Measurements from ENCODE around the gene KMT2D.

The KMT2D gene, protein sequence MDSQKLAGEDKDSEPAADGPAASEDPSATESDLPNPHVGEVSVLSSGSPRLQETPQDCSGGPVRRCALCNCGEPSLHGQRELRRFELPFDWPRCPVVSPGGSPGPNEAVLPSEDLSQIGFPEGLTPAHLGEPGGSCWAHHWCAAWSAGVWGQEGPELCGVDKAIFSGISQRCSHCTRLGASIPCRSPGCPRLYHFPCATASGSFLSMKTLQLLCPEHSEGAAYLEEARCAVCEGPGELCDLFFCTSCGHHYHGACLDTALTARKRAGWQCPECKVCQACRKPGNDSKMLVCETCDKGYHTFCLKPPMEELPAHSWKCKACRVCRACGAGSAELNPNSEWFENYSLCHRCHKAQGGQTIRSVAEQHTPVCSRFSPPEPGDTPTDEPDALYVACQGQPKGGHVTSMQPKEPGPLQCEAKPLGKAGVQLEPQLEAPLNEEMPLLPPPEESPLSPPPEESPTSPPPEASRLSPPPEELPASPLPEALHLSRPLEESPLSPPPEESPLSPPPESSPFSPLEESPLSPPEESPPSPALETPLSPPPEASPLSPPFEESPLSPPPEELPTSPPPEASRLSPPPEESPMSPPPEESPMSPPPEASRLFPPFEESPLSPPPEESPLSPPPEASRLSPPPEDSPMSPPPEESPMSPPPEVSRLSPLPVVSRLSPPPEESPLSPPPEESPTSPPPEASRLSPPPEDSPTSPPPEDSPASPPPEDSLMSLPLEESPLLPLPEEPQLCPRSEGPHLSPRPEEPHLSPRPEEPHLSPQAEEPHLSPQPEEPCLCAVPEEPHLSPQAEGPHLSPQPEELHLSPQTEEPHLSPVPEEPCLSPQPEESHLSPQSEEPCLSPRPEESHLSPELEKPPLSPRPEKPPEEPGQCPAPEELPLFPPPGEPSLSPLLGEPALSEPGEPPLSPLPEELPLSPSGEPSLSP (N-terminal part only)

DNA sequence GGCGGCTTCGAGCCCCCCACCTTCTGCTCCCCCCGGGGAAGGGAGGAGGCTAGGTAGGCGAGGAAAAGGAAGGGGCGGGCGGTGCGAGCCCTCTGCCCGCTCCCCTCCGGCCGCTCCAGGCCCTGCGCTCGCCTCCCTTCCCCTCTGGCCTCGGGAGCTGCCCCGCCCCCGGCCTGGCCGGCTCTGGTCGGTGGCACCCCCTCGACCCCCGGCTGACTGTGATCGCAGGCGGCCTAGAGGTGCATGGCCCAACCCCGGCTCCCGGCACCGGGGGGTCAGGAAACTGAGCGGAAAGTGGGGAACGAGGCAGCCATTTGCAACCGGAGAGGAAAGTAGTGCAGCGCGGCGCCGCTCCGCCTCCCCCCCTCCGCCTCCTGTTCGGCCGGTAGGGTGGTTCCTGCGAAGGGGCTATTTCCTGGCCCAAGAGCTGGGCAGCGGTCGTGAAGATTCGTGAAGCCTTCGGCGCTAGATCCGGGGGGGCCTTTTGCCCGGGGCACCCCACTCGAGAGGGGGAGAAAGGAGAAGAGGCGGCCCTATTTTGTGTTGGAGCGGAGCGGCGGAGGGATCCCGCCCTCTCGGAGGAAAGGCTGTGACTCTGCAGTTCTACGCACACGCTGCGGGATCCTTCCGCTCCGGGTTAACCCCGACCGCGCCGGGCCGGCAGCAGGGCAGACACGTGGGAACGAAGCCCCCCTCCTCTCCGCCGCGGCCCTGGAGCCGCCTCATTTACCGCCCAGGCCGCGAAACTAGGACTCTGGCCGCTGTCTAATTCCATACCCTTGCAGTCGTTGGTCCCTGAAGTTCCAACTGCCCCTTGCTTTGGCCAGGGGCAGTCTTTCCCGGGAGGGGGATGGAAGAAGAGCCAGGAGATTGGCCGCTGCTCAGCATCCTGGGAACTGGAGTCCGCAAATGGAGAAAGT, at the start of gene KMT2D:
Gene KMT2D (minus strand): TSS at position 558 of the 920 bp plus-strand sequence. CDS start 5,470 bp downstream, outside the sequence.
- peak; percentile 90 for DNase-seq (ENCODE audit: low spot score)

DNA sequence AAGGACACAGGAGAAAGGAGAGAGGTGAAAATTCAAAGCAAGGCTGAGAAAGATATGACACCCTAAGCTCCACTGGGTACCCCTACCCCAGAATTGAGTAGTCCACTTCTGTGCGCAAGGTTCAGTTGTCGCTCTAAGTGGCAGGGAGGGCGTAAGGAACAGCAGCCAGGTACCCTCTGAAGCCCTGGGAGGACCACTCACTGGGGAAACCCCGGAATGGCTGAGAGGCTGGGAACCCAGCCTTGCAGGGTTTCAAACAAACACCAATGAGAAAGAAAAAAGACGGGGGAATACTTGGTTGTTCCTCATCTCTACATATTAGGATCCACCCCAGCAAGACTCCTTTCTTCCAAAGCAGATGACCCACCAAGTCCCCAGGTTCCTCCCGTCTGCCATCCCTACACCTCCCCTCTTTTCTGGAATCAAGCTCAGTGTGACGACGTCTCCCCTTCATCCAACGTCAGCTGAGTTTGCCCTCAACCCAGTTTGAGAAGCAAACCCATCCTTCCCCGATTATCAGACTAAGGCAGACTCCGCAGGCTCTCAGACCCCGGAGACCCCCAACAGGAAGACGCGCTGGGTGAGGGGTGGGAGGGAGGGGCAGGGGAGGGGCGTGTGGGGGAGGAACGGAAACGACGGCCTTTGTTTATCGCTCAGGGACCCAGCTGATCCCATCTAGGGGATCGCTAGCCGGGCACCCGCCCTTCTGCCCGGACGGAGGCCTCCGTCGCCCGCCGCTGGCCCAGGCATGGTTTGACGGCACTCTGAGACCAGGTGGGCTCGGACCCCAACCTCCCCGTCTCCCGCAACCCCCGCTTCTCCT, 49.3 kb upstream of the KMT2D start:
- peak; percentile 45 for DNase-seq (ENCODE audit: low spot score)

DNA sequence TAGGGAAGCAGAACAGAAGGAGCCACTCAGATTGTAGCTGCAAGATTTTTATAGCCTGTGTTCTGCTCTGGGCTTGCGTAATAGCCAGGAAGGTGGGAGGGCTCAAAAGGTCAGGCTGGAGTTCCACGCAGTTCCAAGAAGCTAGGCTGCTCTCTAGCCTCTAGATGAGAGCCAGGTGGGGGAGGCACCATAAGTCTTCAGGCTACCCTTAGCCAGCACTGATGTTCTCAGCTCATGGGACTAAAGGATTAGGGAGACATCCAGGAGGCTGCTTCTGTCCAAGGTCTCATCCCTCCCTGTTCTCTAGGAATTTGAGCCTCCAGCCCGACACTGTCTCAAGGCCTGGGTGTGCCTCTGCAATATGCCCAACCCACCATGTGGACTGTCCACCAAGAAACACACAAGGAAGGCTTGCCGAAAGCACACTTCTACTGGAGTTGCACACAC, 48.4 kb upstream of the KMT2D start:
- no peak for DNase-seq (ENCODE audit: low spot score)

DNA sequence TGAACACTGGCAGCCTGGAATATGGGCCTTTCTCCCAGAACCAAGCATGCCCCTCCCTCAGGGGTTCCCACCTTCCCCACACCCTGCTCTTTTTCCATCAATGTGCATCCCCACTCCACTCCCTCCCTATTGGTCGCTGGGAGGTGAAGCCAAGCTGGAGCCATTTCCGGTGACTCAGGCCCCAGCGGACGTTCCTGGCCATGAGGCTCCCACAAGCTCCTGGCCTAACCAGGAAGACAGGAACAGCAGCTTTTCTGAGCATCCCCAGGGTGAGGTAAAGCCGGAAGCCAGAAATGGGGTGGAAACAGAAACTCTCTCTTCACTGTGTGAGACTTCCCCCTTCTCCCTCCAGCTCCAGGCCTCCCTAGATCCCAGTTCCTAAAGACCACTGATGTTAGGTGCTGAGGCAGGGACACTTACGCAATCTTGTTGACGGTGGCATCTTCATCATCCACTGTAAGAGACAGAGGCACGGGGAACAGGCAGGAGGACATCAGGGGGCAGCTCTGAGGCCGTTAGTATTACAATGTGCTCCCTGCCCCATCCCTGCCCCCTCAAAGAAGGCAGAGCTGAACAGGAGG, 45.0 kb upstream of the KMT2D start:
- DNase-seq (ENCODE audit: low spot score) = no peak

DNA sequence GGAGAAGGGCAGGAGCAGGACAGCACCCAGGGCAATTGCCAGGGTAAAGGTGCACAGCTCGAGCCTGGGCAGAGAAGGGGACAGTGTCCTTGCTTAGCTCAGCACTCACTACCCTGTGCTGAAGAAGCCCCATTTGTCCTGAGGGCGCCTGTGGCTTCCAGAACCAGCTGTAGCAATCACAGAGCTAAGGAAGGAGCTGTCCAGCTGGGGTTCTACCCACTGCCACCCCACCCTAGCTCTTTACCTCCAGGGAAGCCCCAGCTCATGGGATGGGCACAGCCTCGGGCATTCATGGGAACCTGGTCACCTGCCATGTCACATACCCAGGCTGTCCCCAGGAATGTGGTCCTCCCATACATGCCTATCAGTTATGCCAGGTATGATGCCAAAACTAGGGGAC, 44.2 kb upstream of the KMT2D start:
- DNase-seq (ENCODE audit: low spot score) = no peak

DNA sequence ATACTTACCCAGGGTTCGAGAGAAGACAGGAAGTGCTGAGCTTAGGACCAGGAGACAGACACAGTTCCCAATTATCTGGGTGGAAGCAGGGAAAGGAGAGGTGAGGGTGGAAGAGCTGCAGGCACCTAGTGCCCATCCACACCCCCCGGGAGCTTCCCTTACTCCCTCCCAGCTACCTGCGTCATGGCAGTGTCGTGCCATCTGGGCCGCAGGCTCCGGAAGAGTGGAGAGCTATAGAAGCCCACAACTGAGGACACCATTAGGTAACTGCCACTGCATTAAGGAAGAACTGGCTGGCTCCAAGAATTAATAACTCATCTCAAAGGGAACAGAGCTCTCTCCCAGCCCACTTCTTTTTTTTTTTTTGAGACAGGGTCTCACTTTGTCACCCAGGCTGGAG, 39.8 kb upstream of the KMT2D start:
- DNase-seq (ENCODE audit: low spot score) = no peak

DNA sequence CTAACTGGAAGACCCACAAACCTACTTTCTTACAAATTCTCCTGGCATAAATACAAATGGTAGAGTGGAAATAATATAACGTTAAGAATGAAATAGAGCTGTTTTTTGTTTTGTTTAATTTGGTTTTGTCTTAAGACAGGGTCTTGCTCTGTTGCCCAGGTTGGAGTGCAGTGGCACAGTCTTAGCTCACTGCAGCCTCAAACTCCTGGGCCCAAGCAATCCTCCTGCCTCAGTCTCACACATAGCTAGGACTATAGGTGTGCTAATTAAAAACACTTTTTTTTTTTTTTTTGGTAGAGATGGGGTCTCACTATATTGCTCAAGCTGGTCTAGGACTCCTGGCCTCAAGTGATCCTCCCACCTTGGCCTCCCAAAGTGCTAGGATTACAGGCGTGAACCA, 38.1 kb upstream of the KMT2D start:
- no peak for DNase-seq (ENCODE audit: low spot score)

DNA sequence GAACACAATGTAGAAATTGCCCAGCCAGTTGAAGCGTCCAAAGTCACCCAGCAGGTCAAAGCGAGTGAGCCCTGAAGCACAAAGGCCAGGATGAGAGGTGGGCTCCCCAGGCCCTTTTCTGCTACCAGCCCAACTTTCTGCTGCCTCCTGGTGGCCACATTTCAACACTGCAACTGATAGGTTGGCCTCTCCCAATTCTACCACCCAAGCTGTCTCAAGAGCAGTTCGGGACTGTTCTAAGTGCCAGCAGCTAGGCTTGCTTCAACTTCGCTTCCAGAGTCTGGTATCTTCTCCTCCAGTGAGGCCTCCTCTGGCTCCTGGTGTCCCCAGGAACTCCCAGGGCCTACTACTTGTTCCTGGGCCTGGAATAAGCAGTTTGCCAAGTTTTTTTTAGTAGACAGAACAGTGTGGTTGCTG, 37.4 kb upstream of the KMT2D start:
- DNase-seq (ENCODE audit: low spot score) = peak; percentile 72

DNA sequence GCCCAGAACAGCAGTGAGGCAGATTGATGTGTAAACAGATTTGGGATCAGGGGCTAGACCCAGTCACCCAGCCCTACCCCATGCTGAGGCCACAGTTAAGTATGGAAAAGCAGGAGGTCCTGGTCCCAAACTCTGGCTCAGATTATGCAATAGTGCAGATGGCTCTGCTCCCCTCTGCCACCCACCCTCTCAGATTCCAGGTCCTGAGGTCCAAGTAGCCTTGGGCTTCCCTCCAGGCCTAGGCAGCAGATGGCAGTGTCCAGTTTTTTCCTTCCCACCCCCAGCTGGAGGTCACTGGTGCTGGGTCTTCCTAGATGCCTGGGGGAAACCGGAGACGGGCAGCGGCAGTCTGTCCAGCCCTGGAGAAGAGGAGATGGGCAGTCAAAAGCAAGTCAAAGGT, 36.8 kb upstream of the KMT2D start:
- DNase-seq (ENCODE audit: low spot score) = no peak

DNA sequence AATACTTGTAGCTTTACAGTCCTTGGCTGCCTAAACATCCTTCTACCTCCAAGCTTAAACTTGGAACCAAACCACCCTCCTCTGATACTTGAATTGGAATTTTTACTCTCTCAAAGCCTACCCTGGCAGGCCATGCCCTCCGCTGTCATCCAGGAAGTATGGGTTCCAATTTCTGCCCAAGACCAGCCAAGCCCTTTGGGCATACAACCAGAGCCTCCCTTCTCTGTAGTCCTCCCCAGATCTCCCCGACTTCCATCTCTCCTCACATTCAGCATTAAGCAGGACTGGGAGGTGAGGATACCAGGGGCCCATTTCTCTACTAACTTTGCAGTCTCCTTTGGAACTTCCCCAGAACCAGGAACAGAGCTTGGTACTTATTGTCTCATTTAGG, 34.4 kb upstream of the KMT2D start:
- no peak for DNase-seq (ENCODE audit: low spot score)

DNA sequence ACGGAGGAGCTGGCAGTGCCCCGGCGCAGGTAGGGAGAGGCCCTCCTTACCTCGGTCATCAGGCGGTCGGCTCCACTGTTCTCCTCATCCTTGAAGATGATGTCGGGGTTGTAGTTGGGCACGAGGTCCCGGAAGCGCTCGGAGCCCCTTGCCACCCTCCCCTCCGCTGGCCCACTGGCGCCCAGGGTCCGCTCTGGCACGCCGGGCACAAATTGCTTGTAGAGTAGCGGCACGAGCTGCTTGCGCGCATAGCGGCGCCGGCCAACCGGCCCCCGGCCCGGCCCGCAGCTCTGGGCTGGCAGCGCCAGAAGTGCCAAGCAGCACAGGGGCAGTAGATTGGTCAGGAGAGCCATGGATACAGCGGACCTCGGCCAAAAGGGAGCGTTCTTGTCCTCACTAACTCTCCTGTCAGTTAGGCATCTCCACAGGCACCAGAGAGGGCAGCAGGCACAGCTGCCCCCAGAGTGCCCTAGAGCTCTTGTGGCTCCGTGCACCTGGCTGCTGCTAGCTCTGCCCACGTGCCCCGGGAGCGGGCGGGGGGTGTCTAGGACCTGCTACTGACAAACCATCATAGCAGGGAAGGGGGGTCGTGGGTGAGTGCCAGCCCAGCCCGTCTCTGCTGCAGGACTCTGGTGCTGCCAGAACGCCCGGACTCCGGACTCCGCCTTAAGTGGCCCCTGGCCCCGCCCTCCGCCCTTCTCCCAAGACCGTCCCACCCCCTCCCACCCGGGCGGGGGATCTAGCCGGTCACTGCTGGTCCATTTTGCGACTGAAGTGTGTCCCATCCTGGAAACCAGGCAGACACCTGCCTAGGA, 33.8 kb upstream of the KMT2D start, which contains the start of gene DHH:
Gene DHH (minus strand): TSS at position 642 of the 815 bp plus-strand sequence. CDS start 289 bp downstream, at position 353.
- DNase-seq (ENCODE audit: low spot score) = no peak

DNA sequence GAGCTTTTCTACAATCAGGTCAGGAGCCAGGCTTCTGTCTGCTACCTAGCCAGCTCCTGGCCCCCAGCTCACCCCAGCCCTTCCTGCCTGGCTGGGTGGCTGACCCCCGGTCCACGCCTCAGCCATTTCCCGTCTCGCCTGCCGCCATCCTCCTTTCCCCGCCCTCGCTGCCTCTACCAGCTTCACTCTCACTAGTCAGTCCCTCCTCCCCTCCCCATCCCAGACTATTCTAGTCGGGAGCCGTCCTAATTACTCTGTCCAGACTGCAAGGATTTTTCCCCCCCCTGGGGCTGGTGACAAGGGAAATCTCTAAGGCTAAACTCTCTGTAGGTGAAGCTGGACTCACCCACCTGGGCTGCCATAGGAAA, 33.2 kb upstream of the KMT2D start:
- no peak for DNase-seq (ENCODE audit: low spot score)

DNA sequence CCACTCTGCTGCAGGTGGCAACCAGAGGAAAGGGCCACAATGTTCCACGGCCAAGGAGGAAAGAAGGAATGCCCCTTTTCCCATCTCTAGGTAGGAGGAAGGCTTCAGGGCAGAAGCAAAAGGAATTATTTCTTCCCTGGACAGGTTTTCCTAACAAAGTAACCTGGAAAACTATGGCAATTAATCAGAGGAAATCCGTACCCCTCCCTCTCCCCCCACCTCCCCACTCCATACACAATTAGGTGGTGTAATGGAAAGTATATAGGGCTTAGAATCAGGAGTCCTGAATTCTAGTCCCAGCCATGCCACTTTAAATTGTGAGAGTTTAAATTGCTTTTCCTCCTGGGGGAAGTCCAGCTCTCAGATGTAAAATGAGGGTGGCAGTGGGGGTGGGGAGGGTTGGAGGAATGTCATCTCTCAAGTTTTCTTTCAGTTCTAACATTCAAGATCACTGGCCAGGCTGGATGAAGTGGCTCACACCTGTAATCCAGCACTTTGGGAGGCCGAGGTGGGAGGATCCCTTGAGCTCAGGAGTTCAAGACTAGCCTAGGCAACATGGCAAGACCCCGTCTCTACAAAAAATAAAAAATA, 32.3 kb upstream of the KMT2D start:
- DNase-seq (ENCODE audit: low spot score) = no peak

DNA sequence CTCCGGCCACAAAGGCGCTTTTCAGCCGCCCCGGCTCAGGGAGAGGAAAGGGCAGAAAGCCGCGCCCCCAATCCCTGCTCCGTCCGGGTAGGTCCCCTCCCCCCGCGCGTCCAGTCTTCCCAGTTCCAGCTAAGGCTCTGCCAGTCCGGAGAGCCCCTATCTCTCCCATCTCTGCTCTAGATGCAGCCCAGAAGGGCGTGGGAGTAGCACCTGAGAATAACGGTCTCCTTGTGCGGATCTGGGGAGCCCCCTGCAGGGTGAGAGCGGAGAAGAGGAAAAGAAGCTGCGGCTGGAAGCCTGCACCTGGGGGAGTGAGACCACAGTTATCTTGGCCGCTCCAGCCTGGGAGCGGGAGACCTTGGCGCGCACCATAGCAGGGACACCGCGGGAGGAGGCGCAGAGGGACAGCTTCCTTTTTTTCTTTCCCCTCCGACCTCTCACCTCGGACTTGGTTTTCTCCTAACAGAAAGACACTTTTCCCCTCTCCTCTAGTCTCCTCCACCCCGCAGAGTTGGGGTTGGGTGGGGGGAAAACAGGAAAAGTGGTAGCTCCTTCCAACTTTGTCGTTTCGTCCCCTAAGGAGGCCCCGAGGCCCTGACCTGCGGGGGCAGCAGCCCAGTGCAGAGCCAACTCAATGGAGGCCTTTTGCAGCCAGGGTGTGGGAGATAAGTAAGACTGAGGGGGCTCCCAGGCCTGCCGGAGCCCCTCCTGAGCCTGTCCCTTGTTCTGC, 31.7 kb upstream of the KMT2D start:
- DNase-seq (ENCODE audit: low spot score) = peak; percentile 77

DNA sequence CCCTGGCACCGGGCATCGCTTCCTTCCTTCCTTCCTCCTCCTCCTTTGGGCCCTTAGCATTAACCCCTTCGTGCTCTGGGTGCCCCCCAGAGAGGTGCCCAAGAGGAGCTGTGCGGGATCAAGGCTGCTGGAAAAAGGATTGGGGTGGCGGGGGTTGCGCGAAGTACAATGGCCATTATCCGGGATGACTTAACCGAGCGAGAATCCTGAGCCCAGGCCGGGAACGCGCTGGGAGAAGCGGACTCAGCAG, 31.2 kb upstream of the KMT2D start:
- DNase-seq (ENCODE audit: low spot score) = no peak

DNA sequence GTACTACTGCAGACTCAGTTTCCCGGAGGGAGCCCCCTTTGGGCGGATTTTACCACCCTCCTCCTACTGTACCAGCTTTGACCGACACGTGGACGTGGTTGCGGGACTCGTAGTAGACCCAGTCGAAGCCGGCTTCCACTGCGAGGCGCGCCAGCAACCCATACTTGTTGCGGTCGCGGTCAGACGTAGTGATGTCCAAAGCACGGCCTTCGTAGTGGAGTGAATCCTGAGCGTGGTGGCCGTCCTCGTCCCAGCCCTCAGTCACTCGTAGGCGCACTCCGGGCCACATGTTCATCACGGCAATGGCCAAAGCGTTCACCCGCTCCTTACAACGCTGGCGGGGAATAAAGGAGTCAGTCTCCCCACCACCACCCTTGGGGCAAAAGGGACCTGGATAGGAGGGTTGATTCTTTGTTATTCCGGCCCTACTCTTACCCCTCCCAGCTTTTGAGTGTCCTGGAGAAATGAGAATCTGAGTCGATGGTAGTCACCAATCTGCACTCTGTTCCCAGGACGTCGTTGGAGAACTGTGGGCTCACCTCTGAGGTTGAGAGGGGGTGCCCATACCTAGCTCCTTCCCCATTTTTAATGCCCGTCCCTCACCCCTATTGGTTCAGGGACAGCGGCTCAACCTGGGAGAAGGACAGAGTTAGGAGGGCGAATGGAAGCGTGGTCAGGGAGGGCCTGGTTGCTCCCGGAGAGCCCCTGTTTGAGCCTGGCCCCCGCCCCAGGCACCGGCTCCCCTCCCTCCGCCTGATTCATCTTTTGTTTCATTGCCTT, 30.7 kb upstream of the KMT2D start:
- DNase-seq (ENCODE audit: low spot score) = no peak

DNA sequence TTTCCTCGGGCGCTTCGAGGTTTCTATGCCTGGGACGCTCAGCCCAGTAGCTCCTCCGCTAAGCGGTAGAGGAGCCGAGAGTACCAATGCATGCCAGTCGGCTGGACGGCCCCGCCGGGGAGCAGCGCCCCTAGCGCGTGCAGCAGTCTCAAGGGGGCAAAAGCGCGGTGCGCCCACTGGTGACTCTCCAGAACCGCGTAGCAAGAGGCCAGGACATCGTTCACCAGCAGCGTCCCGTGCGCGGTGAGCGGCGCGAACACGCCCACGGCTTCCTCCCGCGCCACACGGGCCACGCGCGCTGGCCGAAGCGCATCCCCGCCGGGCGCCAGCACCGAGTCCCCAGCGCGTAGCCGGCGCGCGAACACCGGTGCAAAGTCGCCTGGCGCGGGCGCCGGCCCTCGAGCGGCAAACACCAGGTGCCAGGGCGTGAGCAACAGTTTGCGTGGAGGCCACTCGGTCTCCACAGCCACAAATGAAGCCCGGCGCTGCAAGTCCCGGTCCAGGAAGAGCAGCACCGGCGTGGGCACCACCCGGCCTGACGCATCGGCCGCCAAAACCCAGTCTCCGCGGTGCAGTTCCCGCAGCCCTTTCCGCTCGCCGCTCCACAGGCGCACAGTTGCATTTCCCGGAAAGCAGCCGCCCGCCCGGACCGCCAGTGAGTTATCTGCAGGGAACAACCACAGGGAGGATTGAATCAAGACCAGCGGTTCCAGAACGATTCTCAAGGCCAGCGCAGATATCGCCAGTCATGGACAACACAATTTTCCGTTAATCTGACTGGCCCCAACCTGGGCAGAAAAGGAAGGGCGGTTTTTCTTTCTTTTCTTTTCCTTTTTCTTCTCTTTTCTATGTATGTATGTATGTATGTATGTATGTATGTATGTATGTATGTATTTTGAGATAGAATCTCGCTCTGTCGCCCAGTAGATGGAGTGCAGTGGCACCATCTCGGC, 29.5 kb upstream of the KMT2D start:
- DNase-seq (ENCODE audit: low spot score) = peak; percentile 61
